ENCODE results near the gene ATXN7L1.

The ATXN7L1 gene

DNA sequence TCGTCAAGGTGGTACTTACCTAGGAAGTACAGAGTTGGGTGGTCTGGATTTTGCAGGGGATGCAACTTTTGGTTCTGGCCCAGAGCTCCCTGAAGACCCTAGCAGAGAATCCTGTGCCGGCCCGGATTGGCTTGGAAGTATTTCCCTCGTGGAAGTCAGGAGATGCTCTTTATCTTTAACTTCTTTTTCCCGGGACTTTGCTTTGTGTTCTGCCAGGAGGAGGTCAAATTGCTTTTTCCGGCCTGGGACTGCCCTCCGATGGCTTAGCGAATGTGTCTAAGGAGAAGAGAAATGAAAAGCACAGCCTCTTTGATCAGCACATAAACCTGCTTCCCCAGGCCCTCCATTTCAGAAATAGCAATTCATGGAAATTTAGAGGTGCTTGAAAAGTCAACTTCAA lies 238.1 kb downstream of the ATXN7L1 start:
- DNase-seq, result no peak

DNA sequence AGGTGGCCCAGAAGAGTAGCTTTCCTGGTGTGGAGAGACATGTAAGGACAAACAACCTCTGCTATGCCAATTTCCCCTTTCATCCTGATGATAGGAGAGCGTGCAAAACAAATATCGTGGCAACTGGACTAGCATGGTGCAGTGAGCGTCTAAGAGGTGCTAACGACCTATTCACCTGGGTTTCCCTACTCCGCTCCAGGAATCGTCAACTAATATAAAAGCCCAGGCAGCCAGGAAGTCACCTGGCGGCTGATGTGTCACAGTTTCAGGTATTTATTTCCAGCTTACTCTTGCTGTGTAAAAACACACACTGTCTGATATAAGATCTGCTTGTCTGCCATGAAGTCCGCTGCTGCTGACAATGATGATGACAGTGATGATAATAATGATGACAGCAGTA lies 238.6 kb downstream of the ATXN7L1 start:
- no peak for DNase-seq

DNA sequence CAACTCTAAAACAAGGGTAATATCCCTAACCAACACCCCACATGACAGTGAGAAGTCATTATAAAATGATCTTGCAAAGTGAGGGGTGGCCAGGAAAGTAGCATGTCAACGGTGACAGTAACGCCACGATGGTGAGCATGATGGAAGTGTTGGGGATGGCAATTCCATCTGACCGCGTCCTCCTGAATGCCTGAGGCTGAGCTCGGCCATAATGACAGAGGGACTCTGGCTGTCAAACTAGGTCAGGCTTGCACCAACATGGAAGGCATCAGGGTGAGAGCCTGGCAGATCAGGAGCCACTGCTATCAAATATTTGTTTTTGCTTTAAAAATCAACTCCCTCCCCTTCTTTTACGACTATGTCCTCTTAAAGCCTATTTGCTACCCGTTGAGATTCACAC lies 239.4 kb downstream of the ATXN7L1 start:
- no peak for DNase-seq

DNA sequence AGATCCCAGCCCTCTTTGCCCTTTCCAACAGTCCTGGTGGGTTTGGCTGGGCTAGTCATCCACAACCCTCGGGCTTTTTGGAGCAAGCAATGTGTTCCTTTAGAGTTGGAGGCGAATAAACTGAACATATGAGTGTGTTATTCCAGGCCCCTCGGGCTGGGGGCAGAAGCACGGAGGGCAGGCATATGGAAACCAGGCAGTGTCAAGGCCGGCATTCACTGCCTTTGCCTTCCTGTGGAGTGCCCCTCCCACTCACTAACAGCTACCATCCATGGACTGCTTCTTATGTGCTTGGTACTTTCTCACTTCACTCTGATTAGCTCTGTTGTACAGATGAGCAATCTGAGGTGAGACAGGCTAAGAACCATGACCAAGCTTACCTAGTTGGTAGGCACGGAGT lies 241.2 kb downstream of the ATXN7L1 start:
- no peak for DNase-seq

DNA sequence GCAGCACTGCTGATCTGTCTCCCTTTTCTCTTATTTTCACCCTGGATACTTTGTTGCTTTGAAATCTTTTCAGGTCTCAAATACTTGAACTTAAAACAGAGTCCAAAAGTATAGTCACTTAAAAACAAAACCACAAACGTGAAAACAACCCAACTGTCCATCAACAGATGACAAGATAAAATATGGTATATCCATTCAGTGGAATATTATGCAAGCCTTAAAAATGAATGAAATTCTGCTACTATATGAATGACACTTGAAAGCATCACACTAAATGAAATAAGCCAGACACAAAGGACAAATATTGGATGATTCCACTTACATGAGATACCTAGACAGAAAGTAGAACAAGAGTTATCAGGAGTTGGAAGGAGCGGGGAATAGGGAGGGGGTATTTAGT lies 250.4 kb downstream of the ATXN7L1 start:
- DNase-seq, result no peak

DNA sequence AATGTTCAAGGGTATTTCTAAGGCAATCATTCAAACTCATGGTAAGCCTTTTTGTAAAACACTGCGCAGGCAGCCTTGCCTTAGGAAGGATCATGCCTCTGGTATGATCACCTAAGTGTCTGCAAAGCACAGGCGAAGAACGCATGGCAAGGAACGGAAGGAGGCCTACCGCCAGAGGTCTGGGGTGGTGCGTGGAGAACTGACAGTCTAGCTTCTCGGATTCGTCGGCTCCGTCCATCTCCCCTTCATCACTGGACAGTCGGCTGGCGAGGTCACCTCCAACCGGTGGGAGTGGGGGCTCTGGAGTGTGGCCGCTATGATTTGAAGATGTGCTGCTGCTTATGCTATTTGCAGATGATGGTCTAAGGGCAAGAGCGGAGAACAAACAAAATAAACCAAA lies 252.5 kb downstream of the ATXN7L1 start:
- DNase-seq, result no peak

DNA sequence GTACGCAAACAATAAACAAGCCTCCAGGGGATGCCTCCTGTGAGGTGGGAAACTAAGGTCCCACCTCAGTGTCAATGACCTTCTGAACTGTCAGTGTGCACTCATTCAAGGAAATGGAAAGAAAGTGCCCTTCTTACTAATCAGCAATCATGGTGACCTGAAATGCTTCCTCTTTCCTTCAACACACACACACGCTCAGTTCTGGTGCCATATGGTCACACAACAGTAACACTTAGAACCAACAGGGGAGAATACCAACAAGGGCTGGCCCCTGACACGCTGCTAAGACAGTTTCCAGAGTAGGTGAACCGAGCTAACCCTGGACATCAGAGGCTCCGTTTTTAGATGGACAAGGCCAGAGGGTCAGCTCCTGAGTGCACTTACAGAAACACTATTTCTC lies 253.0 kb downstream of the ATXN7L1 start:
- DNase-seq, result no peak

DNA sequence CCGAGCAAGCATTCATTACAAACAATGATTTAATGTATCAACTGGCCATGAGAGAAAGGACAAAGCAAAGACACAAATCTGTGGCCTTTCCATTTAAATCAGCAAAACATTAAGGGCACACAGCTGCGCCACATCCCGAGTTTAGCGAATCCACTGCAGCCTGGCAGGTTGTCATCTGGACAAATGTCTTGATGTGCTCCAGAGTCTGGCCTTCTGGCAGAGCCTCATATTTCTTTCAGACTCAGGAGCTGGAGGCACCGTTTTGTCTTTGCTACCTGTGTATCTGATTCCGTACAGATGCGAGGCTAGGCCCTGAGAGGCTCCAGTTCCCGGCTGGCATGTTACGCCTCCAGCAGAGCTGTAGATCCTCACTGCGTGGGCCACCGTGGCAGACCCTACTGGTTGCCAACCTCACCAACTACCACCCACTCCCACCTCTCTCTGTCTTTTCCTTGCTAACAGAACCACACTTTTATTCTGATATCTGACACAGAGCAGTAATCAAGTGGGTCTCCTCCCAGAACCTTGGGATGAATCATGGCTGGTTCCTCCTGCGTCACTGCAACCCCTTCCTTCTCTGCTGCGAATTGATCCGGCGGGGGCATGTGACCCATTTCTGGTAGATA lies 254.2 kb downstream of the ATXN7L1 start:
- DNase-seq, result no peak

DNA sequence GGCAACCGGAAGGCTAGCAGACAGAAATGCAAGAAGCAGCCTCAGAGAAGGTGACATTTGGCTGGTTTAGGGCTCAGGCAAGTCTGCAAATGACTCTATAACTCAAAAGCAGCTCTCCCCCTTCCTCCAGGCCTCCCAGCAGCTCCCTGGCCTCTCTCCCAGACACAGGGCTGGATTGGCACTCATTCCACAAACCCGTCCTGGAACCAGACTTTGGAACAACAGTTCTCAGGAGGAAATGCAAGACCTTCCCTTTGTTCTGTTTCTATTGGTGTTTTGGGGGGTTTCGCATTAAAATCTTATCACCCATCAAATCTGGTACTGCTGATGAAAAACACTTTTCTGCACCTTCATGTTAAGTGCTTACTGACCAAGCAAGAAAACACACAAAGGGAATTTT lies 254.8 kb downstream of the ATXN7L1 start:
- no peak for DNase-seq

DNA sequence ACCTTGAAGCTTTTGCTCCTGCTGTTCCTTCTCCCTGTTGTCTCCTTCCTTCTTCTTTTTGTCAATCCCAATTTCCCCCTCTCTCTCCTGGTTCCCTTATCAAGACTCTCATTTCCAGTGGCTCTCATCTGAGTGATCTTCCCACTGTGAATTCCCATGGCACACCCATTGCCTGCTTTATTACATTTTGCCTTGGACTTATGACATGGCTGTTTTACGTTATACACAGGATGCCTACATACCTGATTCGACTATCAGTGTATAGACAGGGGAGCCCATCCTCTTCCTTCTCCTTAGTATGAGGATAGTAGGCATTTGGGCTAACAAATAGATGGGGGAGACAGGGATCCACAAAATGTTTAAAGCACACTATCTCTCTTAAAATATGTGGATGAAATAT lies 255.2 kb downstream of the ATXN7L1 start:
- DNase-seq, result no peak

DNA sequence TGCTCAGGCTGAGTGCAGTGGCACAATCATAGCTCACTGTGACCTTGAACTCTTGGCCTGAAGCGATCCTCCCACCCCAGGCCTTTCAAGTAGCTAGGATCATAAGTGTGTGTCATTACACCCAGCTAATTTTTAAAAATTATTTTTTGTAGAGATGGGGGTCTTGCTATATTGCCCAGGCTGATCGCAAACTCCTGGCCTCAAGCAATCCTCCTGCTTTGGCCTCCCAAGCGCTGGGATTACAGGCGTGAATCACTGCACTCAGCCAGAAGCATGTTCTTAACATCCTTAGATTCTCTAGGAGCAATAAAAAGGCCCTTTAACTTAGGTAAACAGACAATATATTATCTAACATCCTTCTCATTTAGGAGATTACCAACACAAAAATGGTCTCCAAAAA lies 256.8 kb downstream of the ATXN7L1 start:
- no peak for DNase-seq

DNA sequence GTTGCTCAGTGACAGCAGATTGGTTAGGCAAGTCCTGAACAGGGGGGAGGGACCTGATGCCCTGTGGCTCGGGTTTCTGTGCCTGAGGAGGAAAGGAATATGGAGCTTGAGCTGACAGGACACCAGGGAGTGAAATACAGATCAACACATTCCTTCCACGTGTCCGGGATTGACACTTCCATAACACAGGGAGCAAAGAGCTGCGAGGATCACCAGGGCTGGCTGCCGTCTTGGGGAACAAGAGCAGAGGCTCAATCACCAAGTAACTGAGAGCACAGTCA lies 258.4 kb downstream of the ATXN7L1 start:
- no peak for DNase-seq

DNA sequence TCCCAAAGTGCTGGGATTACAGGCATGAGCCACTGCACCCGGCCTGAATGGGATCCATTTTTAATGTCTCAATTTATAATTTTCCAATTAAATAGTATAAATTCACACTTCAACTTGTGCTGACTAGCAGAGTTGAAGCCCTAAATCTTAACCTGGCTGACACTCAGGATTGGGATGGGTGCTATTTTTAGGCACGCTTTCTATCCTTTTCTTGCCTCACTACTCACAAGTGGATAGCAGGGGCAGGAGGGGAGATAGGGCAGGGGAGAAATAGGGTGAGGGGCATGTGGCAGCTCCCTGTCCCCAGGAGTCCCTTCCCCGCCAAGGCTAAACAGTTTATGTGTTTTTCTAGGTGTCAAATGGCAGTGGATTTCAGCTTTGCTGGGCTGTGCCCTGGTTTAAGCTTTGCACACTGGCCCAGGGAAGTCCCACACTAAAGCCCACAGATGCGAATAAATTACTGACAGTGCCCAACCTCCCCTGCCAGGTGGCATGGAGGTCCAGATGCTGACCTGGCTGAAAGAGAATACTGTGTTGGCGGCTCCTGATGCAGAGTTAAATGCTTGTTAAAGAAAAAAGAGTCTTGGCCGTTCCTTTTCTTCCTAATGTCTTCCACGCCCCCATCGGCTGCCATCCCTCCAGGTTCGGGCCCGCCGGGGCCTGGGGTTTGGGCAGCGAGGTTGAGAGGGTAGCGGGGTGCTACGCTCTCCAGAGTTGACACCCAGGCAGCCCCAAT lies 259.0 kb downstream of the ATXN7L1 start:
- no peak for DNase-seq

DNA sequence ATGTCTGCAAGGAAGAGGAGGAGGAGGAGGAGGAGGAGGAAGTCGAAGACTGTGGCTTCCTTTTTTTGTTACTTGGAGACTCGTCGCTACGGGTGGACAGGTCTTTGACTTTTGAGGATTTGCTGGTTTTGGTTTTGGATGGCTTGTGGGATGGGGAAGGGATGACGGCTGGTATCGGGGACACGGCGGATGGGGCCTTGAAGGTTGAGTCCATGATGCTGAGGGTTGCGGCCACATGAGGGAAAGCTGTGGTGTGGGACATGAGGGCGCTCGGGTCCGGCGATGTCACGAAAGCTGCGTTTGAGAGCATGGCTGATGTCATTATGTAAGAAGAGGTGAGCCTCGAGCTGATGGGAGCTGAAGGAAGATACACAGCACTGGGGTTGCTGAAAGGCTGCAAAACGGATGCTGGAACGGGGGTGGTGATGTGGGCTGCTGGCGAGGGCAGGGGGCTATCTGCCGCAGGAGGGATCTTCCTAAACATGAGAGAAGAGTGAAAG lies 262.0 kb downstream of the ATXN7L1 start:
- DNase-seq, result no peak

DNA sequence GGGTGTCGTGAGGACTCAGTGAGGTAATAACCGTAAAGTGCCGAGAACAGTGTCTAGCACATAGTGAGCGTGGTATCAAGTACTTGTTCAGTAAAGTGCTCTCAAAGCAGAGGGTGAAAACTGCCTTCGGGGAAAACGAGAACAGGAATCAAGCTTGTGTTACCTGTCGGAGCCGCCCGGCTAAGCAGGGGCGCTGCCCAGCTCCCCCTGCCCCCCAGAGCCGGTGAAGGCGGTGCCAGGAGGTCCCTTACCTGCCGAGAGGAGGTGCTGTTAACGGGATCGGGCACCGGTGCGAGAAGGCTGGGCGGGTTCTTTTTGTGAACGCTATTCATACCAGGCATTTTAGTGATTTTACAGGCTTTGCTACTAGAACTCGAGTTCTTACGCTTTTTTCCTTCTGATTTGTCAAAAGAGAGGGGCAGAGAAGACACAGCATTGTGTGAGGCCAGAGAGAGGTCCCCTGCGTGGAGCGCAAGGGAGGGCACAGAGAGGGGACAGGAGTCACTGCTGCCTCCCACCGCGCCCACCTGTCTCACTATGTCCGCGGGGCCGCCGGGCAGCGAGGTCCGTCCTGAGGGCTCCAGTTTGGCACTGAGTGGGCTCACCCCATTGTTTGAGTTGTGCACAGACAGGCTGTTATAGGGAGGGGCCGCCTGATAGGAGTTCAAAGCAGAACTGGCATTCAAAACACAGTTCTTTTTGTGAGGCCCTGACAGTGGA lies 262.6 kb downstream of the ATXN7L1 start:
- DNase-seq, result no peak

DNA sequence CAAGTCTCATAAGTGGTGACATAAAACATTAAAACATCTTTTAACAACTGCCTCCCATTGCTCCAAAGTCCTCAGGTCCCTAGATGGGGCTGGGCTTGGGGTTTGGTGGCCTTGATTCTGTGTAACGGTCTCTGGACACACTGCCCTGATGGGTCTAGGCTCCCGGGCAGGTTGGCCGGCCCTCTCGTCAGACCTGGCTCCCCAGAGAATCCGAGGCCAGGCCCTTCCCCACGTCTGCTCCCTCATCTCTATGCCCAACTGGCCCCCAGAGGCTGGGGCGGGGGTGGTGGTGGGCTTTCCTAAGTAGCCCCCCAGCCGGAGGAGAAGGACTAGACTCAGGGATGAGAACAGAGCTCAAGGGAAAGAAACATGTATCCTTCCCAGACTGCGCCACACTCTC lies 263.6 kb downstream of the ATXN7L1 start:
- DNase-seq, result no peak

DNA sequence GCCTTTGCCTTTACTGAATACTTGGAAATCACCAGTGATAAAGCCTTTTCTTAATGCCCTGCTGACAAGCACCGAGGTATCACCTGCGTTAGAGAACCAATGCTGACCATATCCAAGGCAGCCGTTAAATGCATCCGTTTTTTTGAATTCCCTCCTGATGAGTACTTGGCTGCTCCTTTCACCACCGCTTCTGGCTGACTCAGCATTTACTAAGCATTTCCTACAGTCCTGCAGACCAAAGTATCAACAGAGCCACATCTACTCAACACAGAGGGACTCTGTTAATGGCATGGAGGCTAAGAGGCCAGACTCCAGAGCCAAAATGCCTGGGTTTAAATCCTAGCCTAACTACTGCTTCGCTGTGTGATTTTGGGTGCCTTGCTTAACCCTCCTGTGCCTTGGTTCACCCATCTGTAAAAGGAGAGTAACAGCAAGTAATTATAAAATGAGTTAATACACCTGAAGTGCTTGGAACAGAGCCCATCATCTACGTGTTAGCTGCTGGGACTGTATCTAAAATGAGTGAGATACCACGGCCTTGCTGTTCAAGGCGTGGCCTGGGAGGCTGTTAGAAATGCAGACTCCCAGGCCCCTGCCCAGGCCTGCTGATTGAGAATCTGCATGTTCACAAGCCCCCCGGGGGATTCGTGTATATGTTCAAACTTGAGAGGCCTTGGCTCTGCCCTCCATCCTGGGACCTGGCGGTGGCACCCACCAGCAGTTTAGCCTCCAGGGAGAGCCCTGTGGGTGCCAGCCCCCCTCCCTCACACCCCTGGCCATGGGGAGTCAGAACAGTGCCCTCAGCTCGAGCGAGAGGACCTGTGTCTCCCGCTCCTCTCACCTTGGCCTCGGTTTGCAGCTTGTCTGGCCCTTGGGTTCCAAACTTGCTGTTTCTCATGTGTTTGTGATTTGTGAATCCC lies 264.3 kb downstream of the ATXN7L1 start:
- no peak for DNase-seq

DNA sequence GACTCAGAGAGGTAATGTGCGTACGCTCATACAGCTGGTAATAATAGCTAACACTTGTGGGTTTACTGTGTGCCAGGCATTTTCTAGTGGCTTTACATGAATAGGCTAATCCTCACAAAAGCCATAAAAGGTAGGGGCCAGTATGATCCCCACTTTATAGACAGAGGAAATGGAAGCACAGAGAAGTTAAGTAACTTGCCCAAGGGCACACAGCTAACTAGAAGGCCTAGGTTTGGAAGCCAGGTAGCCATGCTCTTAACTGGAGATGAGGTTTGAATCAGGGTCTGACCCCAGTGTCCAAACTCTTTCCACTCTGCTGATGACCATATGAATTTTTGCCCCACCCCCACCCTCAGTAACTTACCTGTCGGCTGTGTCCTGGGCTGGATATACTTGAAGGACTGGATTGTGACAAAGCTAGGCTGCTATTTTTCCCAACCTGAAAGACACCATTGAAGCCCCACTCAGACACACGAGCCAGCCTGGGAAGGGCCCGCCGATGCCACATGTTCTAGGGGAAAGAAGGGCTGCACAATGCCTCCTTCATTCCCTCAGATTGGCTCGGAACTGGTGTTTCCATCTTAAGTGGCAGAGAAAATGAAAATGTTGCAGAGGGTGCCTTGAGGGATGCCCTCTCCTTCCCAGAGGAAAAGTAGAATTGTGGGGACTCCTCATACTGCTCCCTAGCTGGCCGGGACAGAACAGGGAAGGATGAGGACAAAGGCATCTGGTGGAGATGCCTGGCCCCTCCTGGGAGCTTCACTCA lies 266.1 kb downstream of the ATXN7L1 start:
- no peak for DNase-seq

DNA sequence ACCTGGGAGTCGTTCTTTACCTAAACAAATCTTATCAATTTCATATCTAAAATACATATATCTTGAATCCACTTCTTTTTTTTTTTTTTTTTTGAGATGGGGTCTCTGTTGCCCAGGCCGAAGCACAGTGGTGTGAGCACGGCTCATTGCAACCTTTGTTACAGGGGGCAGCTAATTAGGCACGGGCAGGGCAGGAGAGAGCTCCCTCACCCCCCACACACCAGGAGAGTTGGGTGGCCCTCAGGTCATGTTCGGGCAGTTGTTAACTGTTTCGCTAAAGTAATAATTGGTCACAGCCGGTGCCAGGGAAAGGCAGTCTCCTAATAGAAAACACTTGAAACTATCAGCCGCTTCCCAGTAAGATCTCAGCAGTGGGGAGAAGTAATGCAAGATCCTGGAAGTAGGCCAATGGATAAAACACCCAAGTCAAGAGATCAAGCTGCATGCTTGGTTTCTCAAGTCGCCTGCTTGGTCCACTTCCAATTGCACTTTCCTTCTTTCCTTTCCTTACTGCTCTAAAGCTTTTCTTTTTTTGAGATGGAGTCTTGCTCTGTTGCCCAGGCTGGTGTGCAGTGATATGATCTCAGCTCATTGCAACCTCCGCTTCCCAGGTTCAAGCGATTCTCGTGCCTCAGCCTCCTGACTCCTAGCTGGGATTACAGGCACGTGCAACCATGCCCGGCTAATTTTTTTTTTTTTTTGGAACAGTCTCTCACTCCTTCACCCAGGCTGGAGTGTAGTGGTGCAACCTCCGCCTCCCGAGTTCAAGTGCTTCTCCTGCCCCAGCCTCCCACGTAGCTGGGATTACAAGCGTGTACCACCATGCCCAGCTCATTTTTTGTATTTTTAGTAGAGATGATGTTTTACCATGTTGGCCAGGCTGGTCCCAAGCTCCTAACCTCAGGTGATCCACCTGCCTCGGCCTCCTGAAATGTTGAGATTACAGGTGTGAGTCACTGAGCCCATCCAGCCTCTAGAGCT lies 273.8 kb downstream of the ATXN7L1 start:
- no peak for DNase-seq

DNA sequence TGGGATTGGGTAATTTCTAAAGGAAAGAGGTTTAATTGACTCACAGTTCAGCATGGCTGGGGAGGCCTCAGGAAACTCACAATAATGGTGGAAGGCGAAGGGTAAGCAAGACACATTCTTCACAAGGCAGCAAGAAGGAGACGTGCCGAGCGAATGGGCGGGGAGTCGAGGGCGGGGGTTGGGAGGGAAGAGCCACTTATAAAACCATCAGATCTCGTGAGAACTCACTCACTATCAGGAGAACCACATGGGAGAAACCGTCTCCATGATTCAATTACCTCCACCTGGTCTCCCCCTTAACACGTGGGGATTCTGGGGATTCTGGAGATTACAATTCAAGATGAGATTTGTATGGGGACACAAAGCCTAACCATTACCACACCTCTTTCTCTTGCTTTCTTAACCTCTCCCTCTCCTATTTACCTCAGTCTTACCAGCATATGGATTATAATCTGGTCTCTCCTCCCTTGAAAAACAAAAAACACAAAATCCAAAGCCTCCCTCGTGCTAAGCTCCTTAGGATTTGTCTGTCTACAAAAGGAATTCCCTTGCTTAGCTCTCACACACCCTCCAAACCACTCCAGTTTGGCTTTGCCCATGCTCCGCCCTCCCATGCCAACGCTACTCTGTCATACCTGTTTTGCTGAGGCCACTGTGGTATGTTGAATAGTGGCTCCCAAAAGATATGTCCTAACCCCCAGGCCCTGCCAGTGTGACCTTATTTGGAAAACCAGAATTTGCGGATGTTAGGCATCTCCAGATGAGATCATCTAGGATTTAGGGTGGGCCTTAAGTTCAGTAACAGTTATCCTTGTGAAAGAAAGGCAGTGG lies 275.5 kb downstream of the ATXN7L1 start:
- no peak for DNase-seq

All from 8988T (cell line).